ENCODE results near the gene MCM9.

MCM9 gene

GRCh38 chr6:118934461-118935330, at the start of gene MCM9:
Gene MCM9 (minus strand): TSS chr6:118935159. CDS start chr6:118931723, 3,436 bp downstream.
- DNase-seq (ENCODE audit: low spot score) = peak; percentile 90

- no peak for DNase-seq (ENCODE audit: low spot score)
Observed at GRCh38 chr6:118984342-118984741, 49.4 kb upstream of the MCM9 start.

- DNase-seq (ENCODE audit: low spot score) = no peak
Observed at GRCh38 chr6:118982575-118982911, 47.6 kb upstream of the MCM9 start.

GRCh38 chr6:118981884-118982574, 47.1 kb upstream of the MCM9 start:
- no peak for DNase-seq (ENCODE audit: low spot score)

- peak; percentile 22 for DNase-seq (ENCODE audit: low spot score)
Observed at GRCh38 chr6:118980063-118980462, 45.1 kb upstream of the MCM9 start.

- DNase-seq (ENCODE audit: low spot score) = no peak
Observed at GRCh38 chr6:118974790-118975189, 39.8 kb upstream of the MCM9 start.

- no peak for DNase-seq (ENCODE audit: low spot score)
Observed at GRCh38 chr6:118971682-118972081, 36.7 kb upstream of the MCM9 start.

GRCh38 chr6:118970866-118971265, 35.9 kb upstream of the MCM9 start:
- no peak for DNase-seq (ENCODE audit: low spot score)

GRCh38 chr6:118968416-118968815, 33.5 kb upstream of the MCM9 start:
- no peak for DNase-seq (ENCODE audit: low spot score)

GRCh38 chr6:118967239-118967638, 32.3 kb upstream of the MCM9 start:
- no peak for DNase-seq (ENCODE audit: low spot score)

GRCh38 chr6:118965843-118966370, 30.9 kb upstream of the MCM9 start:
- no peak for DNase-seq (ENCODE audit: low spot score)

GRCh38 chr6:118965371-118965770, 30.4 kb upstream of the MCM9 start:
- DNase-seq (ENCODE audit: low spot score) = no peak

GRCh38 chr6:118963003-118963402, 28.0 kb upstream of the MCM9 start:
- no peak for DNase-seq (ENCODE audit: low spot score)

GRCh38 chr6:118959903-118960302, 24.9 kb upstream of the MCM9 start:
- no peak for DNase-seq (ENCODE audit: low spot score)

GRCh38 chr6:118953391-118953790, 18.4 kb upstream of the MCM9 start:
- no peak for DNase-seq (ENCODE audit: low spot score)

- DNase-seq (ENCODE audit: low spot score) = no peak
Observed at GRCh38 chr6:118952683-118953082, 17.7 kb upstream of the MCM9 start.

- no peak for DNase-seq (ENCODE audit: low spot score)
Observed at GRCh38 chr6:118945217-118945616, 10.3 kb upstream of the MCM9 start.

- no peak for DNase-seq (ENCODE audit: low spot score)
Observed at GRCh38 chr6:118940770-118941169, 5.8 kb upstream of the MCM9 start.

GRCh38 chr6:118939683-118940082, 4.7 kb upstream of the MCM9 start:
- no peak for DNase-seq (ENCODE audit: low spot score)

- no peak for DNase-seq (ENCODE audit: low spot score)
Observed at GRCh38 chr6:118935978-118936703, 1.2 kb upstream of the MCM9 start.

GRCh38 chr6:118935331-118935668, 341 bp upstream of the MCM9 start:
- DNase-seq (ENCODE audit: low spot score) = no peak

- DNase-seq (ENCODE audit: low spot score) = no peak
Observed at GRCh38 chr6:118933855-118934460, 1.0 kb downstream of the MCM9 start.
